A673 (cell line): ENCODE data around the gene F2R.

Experiments used
- CTCF ChIP-seq: fragments of 300-800, 200-600 bp; sonication (generic); conservative IDR thresholded peaks from 2 replicates; pipeline ENCODE4 v1.5.1; 2017; ENCODE audit warnings: low read depth, mild to moderate bottlenecking, antibody characterized with exemption, low read length, moderate library complexity, mixed read lengths
- EZH2 ChIP-seq: fragments of 200-600 bp; sonication (generic); IDR thresholded peaks from 2 replicates; pipeline ENCODE4 v1.6.1; 2017; ENCODE audit warnings: borderline replicate concordance, low read depth, mild to moderate bottlenecking, mixed read lengths, antibody characterized with exemption, low read length; ENCODE audit not compliant: poor library complexity, severe bottlenecking

- TF ChIP-seq CTCF: no peak
- TF ChIP-seq EZH2: no peak
Measured at GRCh38 chr5:76744632-76745031, 28.7 kb downstream of the F2R start.
